Measurements from ENCODE around the gene RAB3D.

The RAB3D gene

DNA sequence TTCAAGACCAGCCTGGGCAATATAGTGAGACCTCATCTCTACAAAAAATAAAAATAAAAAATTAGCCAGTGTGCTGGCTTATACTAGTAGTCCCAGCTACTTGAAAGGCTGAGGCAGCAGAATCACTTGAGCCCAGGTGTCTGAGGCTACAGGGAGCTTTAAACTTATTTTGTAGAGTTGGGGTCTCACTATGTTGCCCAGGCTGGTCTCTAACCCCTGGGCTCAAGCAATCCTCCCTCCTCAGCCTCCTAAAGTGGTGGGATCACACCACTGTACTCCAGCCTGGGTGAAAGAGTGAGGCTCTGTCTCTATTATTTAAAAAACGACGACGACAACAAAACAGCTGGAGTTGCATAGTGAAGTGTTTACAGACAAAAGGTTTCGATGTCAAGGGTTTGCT, 8.0 kb downstream of the RAB3D start:
- H3K27ac ChIP-seq (ENCODE audit: low read depth, low read length): no peak overlapping the region
- no peak overlapping the region for H3K9ac ChIP-seq (ENCODE audit: low read length)
- H3K79me1 ChIP-seq (ENCODE audit: low read length): no peaks in the 10 kb centered on the region
- H3K4ac ChIP-seq (ENCODE audit: low read depth, low read length): no peak overlapping the region
- no peak overlapping the region for H2BK5ac ChIP-seq (ENCODE audit: low read depth, low read length, poor library complexity)
- H3K36me3 ChIP-seq (ENCODE audit: control insufficient read depth in 1 of 2, insufficient read depth in 2 of 2, low read length in 2 of 2): peaks cover 5 to 10% of the 10 kb centered on the region in 2 experiments
- H2AK5ac ChIP-seq (ENCODE audit: low read length): no peak overlapping the region
- H3K14ac ChIP-seq (ENCODE audit: low read length): no peak overlapping the region
- H3K4me2 ChIP-seq (ENCODE audit: low read length): no peak overlapping the region
- H3K4me3 ChIP-seq (ENCODE audit: low read depth, low read length): no peak overlapping the region
- no peak overlapping the region for H3K18ac ChIP-seq (ENCODE audit: low read length)
- H4K8ac ChIP-seq (ENCODE audit: low read depth, low read length): no peak overlapping the region
- no peak for DNase-seq
- no CpG with 5 or more reads among the region's 4 CpGs for WGBS (ENCODE audit: extremely low coverage, insufficient coverage, insufficient read length)
- peaks cover 2% of the 10 kb centered on the region for H3K9me3 ChIP-seq (ENCODE audit: insufficient read depth, low read depth, low read length)
- no peak overlapping the region for H2BK120ac ChIP-seq (ENCODE audit: insufficient read depth, low read length, poor library complexity)
- H3K4me1 ChIP-seq (ENCODE audit: control insufficient read depth in 1 of 2, insufficient read depth in 2 of 2, low read length in 2 of 2): no peaks in the 10 kb centered on the region
- H2BK12ac ChIP-seq (ENCODE audit: low read length): no peak overlapping the region
- H2AFZ ChIP-seq (ENCODE audit: insufficient read depth, low read length, poor library complexity): no peak overlapping the region
- H4K12ac ChIP-seq (ENCODE audit: low read depth, low read length): no peak overlapping the region
- no peaks in the 10 kb centered on the region for H3K79me2 ChIP-seq (ENCODE audit: control insufficient read depth, insufficient read depth, low read length, poor library complexity)
- no peak overlapping the region for H4K91ac ChIP-seq (ENCODE audit: low read depth, low read length)
- no peaks in the 10 kb centered on the region for H3K27me3 ChIP-seq (ENCODE audit: insufficient read depth, low read length)
- no peak overlapping the region for H3K23ac ChIP-seq (ENCODE audit: low read length)

DNA sequence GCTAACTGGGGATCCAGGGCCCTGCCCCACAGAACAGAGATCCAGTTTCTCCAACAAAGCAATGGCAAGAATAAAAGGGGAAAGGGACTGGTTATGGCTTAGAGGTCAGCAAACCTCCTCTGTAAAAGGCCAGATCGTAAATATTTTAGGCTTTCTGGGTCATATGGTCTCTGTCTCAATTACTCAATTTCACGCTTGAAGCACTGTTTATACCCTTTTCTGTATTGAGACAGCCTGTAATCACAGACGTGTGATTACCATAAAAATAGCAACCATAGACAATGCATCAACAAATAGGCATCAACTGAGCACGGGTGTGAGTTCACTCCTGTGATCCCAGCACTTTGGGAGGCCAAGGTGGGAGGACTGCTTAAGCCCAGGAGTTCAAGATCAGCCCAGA, 9.3 kb downstream of the RAB3D start:
- H3K18ac ChIP-seq (ENCODE audit: low read length): no peak overlapping the region
- H2BK12ac ChIP-seq (ENCODE audit: low read length): no peak overlapping the region
- no peak overlapping the region for H4K91ac ChIP-seq (ENCODE audit: low read depth, low read length)
- no peak overlapping the region for H3K9ac ChIP-seq (ENCODE audit: low read length)
- no peak overlapping the region for H4K8ac ChIP-seq (ENCODE audit: low read depth, low read length)
- no peaks in the 10 kb centered on the region for H3K27me3 ChIP-seq (ENCODE audit: insufficient read depth, low read length)
- H3K79me1 ChIP-seq (ENCODE audit: low read length): no peaks in the 10 kb centered on the region
- no peak overlapping the region for H3K4ac ChIP-seq (ENCODE audit: low read depth, low read length)
- no peak overlapping the region for H2AFZ ChIP-seq (ENCODE audit: insufficient read depth, low read length, poor library complexity)
- no peak overlapping the region for H2AK5ac ChIP-seq (ENCODE audit: low read length)
- H3K27ac ChIP-seq (ENCODE audit: low read depth, low read length): no peak overlapping the region
- H3K9me3 ChIP-seq (ENCODE audit: insufficient read depth, low read depth, low read length): peaks cover 2% of the 10 kb centered on the region
- H3K14ac ChIP-seq (ENCODE audit: low read length): no peak overlapping the region
- no peak overlapping the region for H2BK5ac ChIP-seq (ENCODE audit: low read depth, low read length, poor library complexity)
- peaks cover 0 to 4% of the 10 kb centered on the region in 2 experiments for H3K36me3 ChIP-seq (ENCODE audit: control insufficient read depth in 1 of 2, insufficient read depth in 2 of 2, low read length in 2 of 2)
- H3K4me1 ChIP-seq (ENCODE audit: control insufficient read depth in 1 of 2, insufficient read depth in 2 of 2, low read length in 2 of 2): no peaks in the 10 kb centered on the region
- H3K79me2 ChIP-seq (ENCODE audit: control insufficient read depth, insufficient read depth, low read length, poor library complexity): no peaks in the 10 kb centered on the region
- H2BK120ac ChIP-seq (ENCODE audit: insufficient read depth, low read length, poor library complexity): no peak overlapping the region
- WGBS (ENCODE audit: extremely low coverage, insufficient coverage, insufficient read length): no CpG with 5 or more reads among the region's 4 CpGs
- no peak for DNase-seq
- H3K23ac ChIP-seq (ENCODE audit: low read length): no peak overlapping the region
- no peak overlapping the region for H4K12ac ChIP-seq (ENCODE audit: low read depth, low read length)
- H3K4me2 ChIP-seq (ENCODE audit: low read length): no peak overlapping the region
- no peak overlapping the region for H3K4me3 ChIP-seq (ENCODE audit: low read depth, low read length)

GRCh38 chr19:11325544-11325943, 13.9 kb downstream of the RAB3D start:
- H2AFZ ChIP-seq (ENCODE audit: insufficient read depth, low read length, poor library complexity): no peak overlapping the region
- H3K27ac ChIP-seq (ENCODE audit: low read depth, low read length): no peak overlapping the region
- no peak overlapping the region for H2BK12ac ChIP-seq (ENCODE audit: low read length)
- H3K79me1 ChIP-seq (ENCODE audit: low read length): no peaks in the 10 kb centered on the region
- no peak overlapping the region for H3K4ac ChIP-seq (ENCODE audit: low read depth, low read length)
- no peak overlapping the region for H4K91ac ChIP-seq (ENCODE audit: low read depth, low read length)
- no peak overlapping the region for H3K4me2 ChIP-seq (ENCODE audit: low read length)
- H4K12ac ChIP-seq (ENCODE audit: low read depth, low read length): no peak overlapping the region
- H2BK5ac ChIP-seq (ENCODE audit: low read depth, low read length, poor library complexity): no peak overlapping the region
- no peak overlapping the region for H3K18ac ChIP-seq (ENCODE audit: low read length)
- no peak overlapping the region for H3K9ac ChIP-seq (ENCODE audit: low read length)
- no peak overlapping the region for H3K23ac ChIP-seq (ENCODE audit: low read length)
- H3K4me1 ChIP-seq (ENCODE audit: control insufficient read depth in 1 of 2, insufficient read depth in 2 of 2, low read length in 2 of 2): peaks cover 0 to 10% of the 10 kb centered on the region in 2 experiments
- no peak for DNase-seq
- peaks cover 0 to 3% of the 10 kb centered on the region in 2 experiments for H3K36me3 ChIP-seq (ENCODE audit: control insufficient read depth in 1 of 2, insufficient read depth in 2 of 2, low read length in 2 of 2)
- H3K79me2 ChIP-seq (ENCODE audit: control insufficient read depth, insufficient read depth, low read length, poor library complexity): no peaks in the 10 kb centered on the region
- WGBS (ENCODE audit: extremely low coverage, insufficient coverage, insufficient read length): no CpG with 5 or more reads among the region's 7 CpGs
- H3K9me3 ChIP-seq (ENCODE audit: insufficient read depth, low read depth, low read length): peaks cover 1% of the 10 kb centered on the region
- H3K4me3 ChIP-seq (ENCODE audit: low read depth, low read length): no peak overlapping the region
- H3K14ac ChIP-seq (ENCODE audit: low read length): no peak overlapping the region
- no peak overlapping the region for H4K8ac ChIP-seq (ENCODE audit: low read depth, low read length)
- H3K27me3 ChIP-seq (ENCODE audit: insufficient read depth, low read length): no peaks in the 10 kb centered on the region
- H2BK120ac ChIP-seq (ENCODE audit: insufficient read depth, low read length, poor library complexity): no peak overlapping the region
- no peak overlapping the region for H2AK5ac ChIP-seq (ENCODE audit: low read length)

DNA sequence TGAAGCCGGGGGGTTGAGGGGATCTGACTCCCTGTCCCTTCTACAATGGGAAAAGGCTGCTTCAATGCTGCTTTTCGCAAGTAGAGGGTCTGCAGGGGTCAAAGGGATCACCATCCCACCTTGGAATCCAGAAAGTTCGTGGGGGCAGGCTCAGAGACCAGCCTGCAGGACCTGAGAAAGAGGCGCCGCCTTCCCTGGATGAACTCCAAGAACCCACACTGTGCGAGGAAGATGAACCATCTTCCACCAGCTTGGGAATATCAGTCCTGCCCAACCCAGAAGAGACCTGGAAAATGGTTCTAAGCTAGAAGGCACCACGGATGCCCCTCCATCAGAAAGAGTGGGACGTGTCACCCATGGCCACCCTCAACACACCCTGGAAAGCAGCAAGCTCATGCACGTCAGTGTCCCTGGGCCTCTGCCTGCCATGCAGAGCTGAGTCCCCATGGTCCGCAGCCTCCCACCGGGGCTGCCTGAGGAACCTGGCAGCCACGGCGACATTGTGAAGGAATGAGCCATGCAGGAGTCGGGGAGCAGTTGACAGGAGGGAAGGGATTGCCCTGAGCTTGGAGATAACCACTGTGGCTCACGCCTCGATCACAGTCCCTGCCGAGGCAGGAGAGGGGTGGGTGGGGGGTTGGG, 14.6 kb downstream of the RAB3D start:
- no peak overlapping the region for H4K12ac ChIP-seq (ENCODE audit: low read depth, low read length)
- peaks cover 0 to 3% of the 10 kb centered on the region in 2 experiments for H3K36me3 ChIP-seq (ENCODE audit: control insufficient read depth in 1 of 2, insufficient read depth in 2 of 2, low read length in 2 of 2)
- DNase-seq: no peak
- H3K4me2 ChIP-seq (ENCODE audit: low read length): no peak overlapping the region
- no peaks in the 10 kb centered on the region for H3K79me1 ChIP-seq (ENCODE audit: low read length)
- no peaks in the 10 kb centered on the region for H3K79me2 ChIP-seq (ENCODE audit: control insufficient read depth, insufficient read depth, low read length, poor library complexity)
- H2BK120ac ChIP-seq (ENCODE audit: insufficient read depth, low read length, poor library complexity): peak overlapping the region; percentile 6
- no peak overlapping the region for H3K4ac ChIP-seq (ENCODE audit: low read depth, low read length)
- no peak overlapping the region for H2BK5ac ChIP-seq (ENCODE audit: low read depth, low read length, poor library complexity)
- peaks cover 1% of the 10 kb centered on the region for H3K9me3 ChIP-seq (ENCODE audit: insufficient read depth, low read depth, low read length)
- no peak overlapping the region for H4K91ac ChIP-seq (ENCODE audit: low read depth, low read length)
- H2AFZ ChIP-seq (ENCODE audit: insufficient read depth, low read length, poor library complexity): no peak overlapping the region
- H3K4me1 ChIP-seq (ENCODE audit: control insufficient read depth in 1 of 2, insufficient read depth in 2 of 2, low read length in 2 of 2): peaks cover 0 to 10% of the 10 kb centered on the region in 2 experiments
- H3K14ac ChIP-seq (ENCODE audit: low read length): no peak overlapping the region
- H3K27ac ChIP-seq (ENCODE audit: low read depth, low read length): no peak overlapping the region
- H4K8ac ChIP-seq (ENCODE audit: low read depth, low read length): no peak overlapping the region
- no peak overlapping the region for H2BK12ac ChIP-seq (ENCODE audit: low read length)
- H3K4me3 ChIP-seq (ENCODE audit: low read depth, low read length): no peak overlapping the region
- H3K23ac ChIP-seq (ENCODE audit: low read length): no peak overlapping the region
- no peak overlapping the region for H3K18ac ChIP-seq (ENCODE audit: low read length)
- WGBS (ENCODE audit: extremely low coverage, insufficient coverage, insufficient read length): no CpG with 5 or more reads among the region's 17 CpGs
- no peak overlapping the region for H2AK5ac ChIP-seq (ENCODE audit: low read length)
- H3K9ac ChIP-seq (ENCODE audit: low read length): no peak overlapping the region
- H3K27me3 ChIP-seq (ENCODE audit: insufficient read depth, low read length): no peaks in the 10 kb centered on the region

Measured in trophoblast cell (in vitro differentiated cells and primary cell).